NT2/D1 (cell line): ENCODE data around the gene PDGFRB.

Experiments used
- DNase-seq: peaks from one replicate; pipeline ENCODE4 v3.0.0-alpha.2; 2011; ENCODE audit warnings: low read depth, low spot score
- H3K27me3 ChIP-seq: 2 replicates; pipeline ENCODE4 v1.6.0; 2011; ENCODE audit warnings: mild to moderate bottlenecking; ENCODE audit not compliant: insufficient read length, insufficient read depth
- H3K36me3 ChIP-seq: 2 replicates; pipeline ENCODE4 v1.6.1; 2011; ENCODE audit warnings: mild to moderate bottlenecking, low read length, mixed read lengths; ENCODE audit not compliant: insufficient read depth, insufficient read length
- H3K4me1 ChIP-seq: 2 replicates; pipeline ENCODE4 v1.5.1; 2011; ENCODE audit not compliant: insufficient read depth, insufficient read length
- H3K4me3 ChIP-seq: 2 replicates; pipeline ENCODE4 v1.5.1; 2011; ENCODE audit warnings: low read depth; ENCODE audit not compliant: insufficient read length
- H3K9ac ChIP-seq: 2 replicates; pipeline ENCODE4 v1.6.0; 2011; ENCODE audit warnings: low read depth; ENCODE audit not compliant: insufficient read length
- H3K9me3 ChIP-seq: 2 replicates; pipeline ENCODE4 v1.5.1; 2011; ENCODE audit warnings: mild to moderate bottlenecking, low read length; ENCODE audit not compliant: insufficient read depth
- SUZ12 ChIP-seq: IDR thresholded peaks from 2 replicates; pipeline ENCODE4 v1.6.1; 2011; ENCODE audit not compliant: insufficient read length, insufficient read depth; ENCODE audit errors: extremely low read depth
- YY1 ChIP-seq: IDR thresholded peaks from 2 replicates; pipeline ENCODE4 v1.6.1; 2011; ENCODE audit not compliant: insufficient read length, insufficient read depth
- ZNF274 ChIP-seq: IDR thresholded peaks from 2 replicates; pipeline ENCODE4 v1.6.1; 2011; ENCODE audit warnings: mild to moderate bottlenecking, low read depth, low read length

Gene PDGFRB

DNA sequence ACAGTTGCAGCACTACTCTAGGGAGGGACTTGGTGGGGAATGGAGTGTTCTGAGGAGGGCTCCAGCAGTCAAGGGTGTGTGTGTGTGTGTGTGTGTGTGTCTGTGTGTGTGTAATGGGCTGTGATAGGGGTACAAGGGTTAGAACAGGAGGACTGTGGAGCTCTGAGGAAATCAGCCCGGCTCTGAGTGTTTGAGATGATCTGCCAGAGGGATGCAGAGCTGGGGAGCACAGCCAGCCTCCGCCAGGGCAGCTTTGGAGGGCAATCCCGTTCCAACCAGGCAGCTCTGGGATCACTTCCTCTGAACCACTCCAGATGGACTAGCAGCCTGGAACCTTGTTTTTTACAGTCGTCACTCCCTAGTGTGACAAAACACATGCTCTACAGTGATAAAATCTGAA is 31.3 kb upstream of the PDGFRB start:
- no peak for DNase-seq
- H3K36me3 ChIP-seq = no peaks in the 10 kb centered on the region
- no peaks in the 10 kb centered on the region for H3K9me3 ChIP-seq
- H3K9ac ChIP-seq = no peak overlapping the region
- TF ChIP-seq YY1 (no peak), ZNF274 (no peak), SUZ12 (no peak)
- H3K4me3 ChIP-seq = no peak overlapping the region
- H3K27me3 ChIP-seq = peaks cover 86% of the 10 kb centered on the region
- peaks cover 12% of the 10 kb centered on the region for H3K4me1 ChIP-seq

- no peak for DNase-seq
- no peak overlapping the region for H3K9ac ChIP-seq
- no peak for TF ChIP-seq YY1
- TF ChIP-seq ZNF274 = no peak
- TF ChIP-seq SUZ12 = no peak
- H3K4me1 ChIP-seq = peaks cover 12% of the 10 kb centered on the region
- H3K27me3 ChIP-seq = peaks cover 83% of the 10 kb centered on the region
- H3K9me3 ChIP-seq = no peaks in the 10 kb centered on the region
- no peaks in the 10 kb centered on the region for H3K36me3 ChIP-seq
- H3K4me3 ChIP-seq = no peak overlapping the region
Observed at GRCh38 chr5:150186137-150186536, 30.5 kb upstream of the PDGFRB start.

DNA sequence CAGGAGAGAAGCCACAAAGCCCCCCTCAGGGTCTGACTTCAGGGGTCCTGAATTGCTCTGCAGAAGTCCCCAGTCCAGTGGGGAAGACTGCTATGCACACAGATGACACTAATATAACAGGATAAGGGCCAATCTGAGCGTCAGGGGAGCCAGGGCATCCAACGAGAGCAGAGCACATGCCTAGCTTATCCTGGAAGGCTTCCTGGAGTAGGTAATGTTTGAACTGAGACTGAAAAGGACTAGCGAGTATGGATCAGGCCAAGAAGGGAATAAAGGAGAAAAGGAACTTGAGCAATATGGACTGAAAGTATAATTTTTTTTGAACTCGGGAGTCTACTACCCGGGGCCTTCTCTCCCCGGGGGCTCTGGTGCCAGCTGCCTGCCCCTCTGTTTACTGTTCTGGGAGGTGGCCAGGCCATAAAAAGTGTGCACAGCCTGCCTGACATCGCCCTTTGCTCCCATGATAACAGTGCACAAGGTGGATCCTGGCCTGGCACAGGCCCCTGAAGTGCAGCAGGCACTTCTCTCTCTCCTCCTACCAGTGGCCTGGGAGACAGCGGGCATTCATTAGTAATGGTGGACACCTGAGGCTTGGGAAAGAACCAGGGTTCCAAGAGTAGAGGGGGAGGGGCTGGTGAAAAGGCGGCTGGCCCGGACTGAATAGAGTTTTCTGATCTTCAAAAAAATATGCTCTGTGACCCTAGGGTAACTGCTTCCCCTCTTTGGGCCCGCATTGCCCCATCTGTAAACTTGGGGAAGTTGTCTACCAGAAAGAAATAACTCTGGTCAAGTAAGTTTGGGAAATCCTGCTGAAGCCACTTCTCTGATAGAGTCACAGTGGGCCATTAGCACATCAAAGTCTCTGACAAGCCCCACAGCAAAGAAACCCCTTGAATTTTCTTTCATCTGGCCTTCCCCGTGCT is 29.6 kb upstream of the PDGFRB start:
- no peak for DNase-seq
- no peak overlapping the region for H3K4me3 ChIP-seq
- no peak for TF ChIP-seq SUZ12
- H3K9me3 ChIP-seq = no peaks in the 10 kb centered on the region
- no peaks in the 10 kb centered on the region for H3K36me3 ChIP-seq
- no peak overlapping the region for H3K9ac ChIP-seq
- peaks cover 12% of the 10 kb centered on the region for H3K4me1 ChIP-seq
- H3K27me3 ChIP-seq = peaks cover 74% of the 10 kb centered on the region

GRCh38 chr5:150184006-150184405 is 28.4 kb upstream of the PDGFRB start:
- no peak overlapping the region for H3K4me3 ChIP-seq
- H3K4me1 ChIP-seq = peaks cover 10% of the 10 kb centered on the region
- no peak overlapping the region for H3K9ac ChIP-seq
- peaks cover 62% of the 10 kb centered on the region for H3K27me3 ChIP-seq
- H3K9me3 ChIP-seq = no peaks in the 10 kb centered on the region
- H3K36me3 ChIP-seq = no peaks in the 10 kb centered on the region
- DNase-seq = no peak
- TF ChIP-seq ZNF274 = no peak
- no peak for TF ChIP-seq YY1
- no peak for TF ChIP-seq SUZ12

- no peak for DNase-seq
- H3K4me1 ChIP-seq = peaks cover 10% of the 10 kb centered on the region
- no peak overlapping the region for H3K9ac ChIP-seq
- H3K36me3 ChIP-seq = no peaks in the 10 kb centered on the region
- H3K4me3 ChIP-seq = no peak overlapping the region
- peaks cover 61% of the 10 kb centered on the region for H3K27me3 ChIP-seq
- TF ChIP-seq YY1 (no peak), SUZ12 (no peak), ZNF274 (no peak)
- no peaks in the 10 kb centered on the region for H3K9me3 ChIP-seq
Observed at GRCh38 chr5:150183436-150183835, 27.8 kb upstream of the PDGFRB start.

GRCh38 chr5:150182774-150183173 is 27.1 kb upstream of the PDGFRB start:
- no peak for DNase-seq
- no peak overlapping the region for H3K9ac ChIP-seq
- H3K27me3 ChIP-seq = peaks cover 55% of the 10 kb centered on the region
- H3K36me3 ChIP-seq = no peaks in the 10 kb centered on the region
- H3K9me3 ChIP-seq = no peaks in the 10 kb centered on the region
- no peak for TF ChIP-seq SUZ12
- TF ChIP-seq YY1 = no peak
- TF ChIP-seq ZNF274 = no peak
- no peak overlapping the region for H3K4me3 ChIP-seq
- H3K4me1 ChIP-seq = peaks cover 10% of the 10 kb centered on the region

- H3K27me3 ChIP-seq = peaks cover 46% of the 10 kb centered on the region
- no peaks in the 10 kb centered on the region for H3K36me3 ChIP-seq
- H3K9me3 ChIP-seq = no peaks in the 10 kb centered on the region
- peaks cover 10% of the 10 kb centered on the region for H3K4me1 ChIP-seq
- no peak overlapping the region for H3K9ac ChIP-seq
- DNase-seq = no peak
- no peak for TF ChIP-seq SUZ12
- no peak for TF ChIP-seq ZNF274
- TF ChIP-seq YY1 = no peak
- no peak overlapping the region for H3K4me3 ChIP-seq
Observed at GRCh38 chr5:150181766-150182545, 26.3 kb upstream of the PDGFRB start.
